Measurements from ENCODE around the gene ZNRF4. TPM values are rescaled to one million over a fixed set of nuclear protein-coding genes. Genes with fewer than 3 reads are reported as not detected.
"Not testable (repeated sequence)": the region's sequence is repeated elsewhere in the genome, so short reads cannot be mapped to it uniquely, and the experiment has no call there.

ZNRF4 gene
- total and polyA plus RNA-seq, 7 donors = not detected

DNA sequence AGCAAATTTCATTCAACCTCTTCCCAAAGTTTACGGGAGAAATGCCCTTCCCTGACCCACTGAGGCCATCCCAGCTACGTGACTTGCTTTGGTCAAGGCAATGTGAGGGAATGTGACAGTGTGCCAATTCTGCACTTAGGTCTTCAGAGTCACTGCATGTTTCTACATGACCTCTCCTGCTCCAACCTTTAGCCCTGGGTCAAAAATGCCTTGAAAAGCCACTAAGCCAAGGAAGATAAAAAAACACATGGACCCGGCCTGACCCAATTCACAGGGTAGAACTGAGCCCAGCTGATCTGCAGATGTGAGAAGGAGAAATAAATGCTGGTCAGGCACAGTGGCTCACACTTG is 30.0 kb downstream of the ZNRF4 start:
- H3K27ac ChIP-seq = no peak overlapping the region
- WGBS, 2 donors = 56 to 76% methylated on average over 3 of the region's 3 CpGs
- H3K27me3 ChIP-seq = peaks cover 0 to 23% (median 10%) of the 10 kb centered on the region in 3 donors
- peaks cover 0 to 13% (median 6%) of the 10 kb centered on the region in 4 donors for H3K9me3 ChIP-seq
- no peak overlapping the region for H3K4me3 ChIP-seq
- intact Hi-C loops (cut with DNase I) = no loop called here
- no peak for DNase-seq
- TF ChIP-seq POLR2A (IDR thresholded peaks at IDR 0.05) = no peak
- TF ChIP-seq EP300 (IDR thresholded peaks at IDR 0.05) = no peak
- no peak for TF ChIP-seq CTCF (IDR thresholded peaks at IDR 0.05)
- TF ChIP-seq POLR2AphosphoS5 (IDR thresholded peaks at IDR 0.05) = no peak
- H3K36me3 ChIP-seq = no peaks in the 10 kb centered on the region
- H3K4me1 ChIP-seq = peaks cover 0 to 9% (median 6%) of the 10 kb centered on the region in 4 donors

DNA sequence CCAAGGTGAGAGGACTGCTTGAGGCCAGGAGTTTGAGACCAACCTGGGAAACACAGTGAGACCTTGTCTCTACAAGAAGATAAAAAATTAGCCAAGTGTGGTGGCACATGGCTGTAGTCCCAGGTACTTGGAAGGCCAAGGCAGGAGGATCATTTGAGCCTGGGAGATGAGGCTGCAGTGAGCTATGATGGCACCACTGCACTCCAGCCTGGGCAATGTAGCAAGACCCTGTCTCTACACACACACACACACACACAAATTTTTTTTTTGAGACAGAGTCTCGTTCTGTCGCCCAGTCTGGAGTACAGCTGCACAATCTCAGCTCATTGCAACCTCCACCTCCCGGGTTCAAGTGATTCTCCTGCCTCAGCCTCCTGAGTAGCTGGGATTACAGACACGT is 30.4 kb downstream of the ZNRF4 start:
- H3K4me3 ChIP-seq; H3K27ac ChIP-seq; H3K36me3 ChIP-seq; intact Hi-C loops (cut with DNase I); H3K4me1 ChIP-seq; DNase-seq: not testable (repeated sequence)
- Histone ChIP-seq H3K9me3 (peaks cover 0 to 13% (median 6%) of the 10 kb centered on the region in 4 donors), H3K27me3 (peaks cover 0 to 23% (median 6%) of the 10 kb centered on the region in 3 donors)
- 84 to 88% methylated on average over 4 of the region's 4 CpGs for WGBS, 2 donors

DNA sequence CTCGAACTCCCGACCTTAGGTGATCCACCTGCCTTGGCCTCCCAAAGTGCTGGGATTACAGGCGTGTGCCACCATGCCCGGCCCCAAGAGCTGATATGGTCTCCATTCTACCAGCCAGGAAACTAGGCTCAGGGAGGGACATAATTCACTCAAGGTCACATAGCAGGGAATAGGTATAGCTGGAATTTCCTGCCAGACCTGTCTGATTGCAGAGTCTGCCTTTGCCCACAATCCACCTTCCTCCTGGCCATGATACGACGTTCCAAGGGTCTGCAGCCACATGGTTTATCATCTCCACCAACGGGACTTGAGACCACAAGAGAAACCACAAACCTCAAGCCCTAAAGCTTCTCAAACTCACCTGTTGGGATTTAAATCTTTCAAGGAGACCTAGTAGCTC is 32.0 kb downstream of the ZNRF4 start:
- intact Hi-C loops (cut with DNase I) = no loop called here
- no peak for DNase-seq
- 33 to 53% methylated on average over 7 of the region's 7 CpGs for WGBS, 2 donors

DNA sequence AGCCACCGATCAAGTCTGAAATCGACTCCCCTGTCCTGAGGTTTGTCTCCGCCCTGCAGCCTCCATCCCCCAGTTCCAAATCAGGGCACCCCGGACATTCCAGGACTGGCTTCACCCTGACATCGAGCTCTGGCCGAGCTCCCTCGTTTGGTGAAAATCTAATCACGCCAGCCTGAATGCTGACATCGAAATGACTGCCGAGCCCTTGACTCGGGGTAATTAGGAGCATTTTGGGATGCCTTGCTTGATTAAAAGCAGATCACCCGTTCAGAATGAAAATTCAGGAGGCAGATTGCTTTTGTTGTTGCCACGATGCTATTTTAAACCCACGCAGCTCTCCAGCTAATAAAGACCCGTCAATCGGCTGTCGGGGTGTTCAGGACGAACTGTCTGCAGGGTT is 34.3 kb downstream of the ZNRF4 start:
- H3K36me3 ChIP-seq = no peaks in the 10 kb centered on the region
- 64 to 74% methylated on average over 18 of the region's 18 CpGs for WGBS, 2 donors
- peaks cover 0 to 47% (median 0%) of the 10 kb centered on the region in 3 donors for H3K27me3 ChIP-seq
- intact Hi-C loops (cut with DNase I) = no loop called here
- H3K9me3 ChIP-seq = no peaks in the 10 kb centered on the region
- DNase-seq = no peak
- no peak overlapping the region for H3K4me3 ChIP-seq
- TF ChIP-seq POLR2A (IDR thresholded peaks at IDR 0.05) = no peak
- no peak for TF ChIP-seq CTCF (IDR thresholded peaks at IDR 0.05)
- no peak for TF ChIP-seq EP300 (IDR thresholded peaks at IDR 0.05)
- TF ChIP-seq POLR2AphosphoS5 (IDR thresholded peaks at IDR 0.05) = no peak
- no peak overlapping the region for H3K27ac ChIP-seq
- H3K4me1 ChIP-seq = peaks cover 0 to 7% (median 3%) of the 10 kb centered on the region in 4 donors

More for the DNA sequence above, 32.0 kb downstream of the ZNRF4 start:
- Histone ChIP-seq H3K4me1 (peaks cover 0 to 9% (median 6%) of the 10 kb centered on the region in 4 donors), H3K4me3 (no peak overlapping the region), H3K36me3 (no peaks in the 10 kb centered on the region), H3K9me3 (peaks cover 0 to 5% (median 0%) of the 10 kb centered on the region in 4 donors), H3K27ac (no peak overlapping the region), H3K27me3 (peaks cover 0 to 28% (median 0%) of the 10 kb centered on the region in 3 donors)
- no peak for TF ChIP-seq CTCF (IDR thresholded peaks at IDR 0.05)
- TF ChIP-seq EP300 (IDR thresholded peaks at IDR 0.05) = no peak
- TF ChIP-seq POLR2A (IDR thresholded peaks at IDR 0.05) = no peak
- TF ChIP-seq POLR2AphosphoS5 (IDR thresholded peaks at IDR 0.05) = no peak

DNA sequence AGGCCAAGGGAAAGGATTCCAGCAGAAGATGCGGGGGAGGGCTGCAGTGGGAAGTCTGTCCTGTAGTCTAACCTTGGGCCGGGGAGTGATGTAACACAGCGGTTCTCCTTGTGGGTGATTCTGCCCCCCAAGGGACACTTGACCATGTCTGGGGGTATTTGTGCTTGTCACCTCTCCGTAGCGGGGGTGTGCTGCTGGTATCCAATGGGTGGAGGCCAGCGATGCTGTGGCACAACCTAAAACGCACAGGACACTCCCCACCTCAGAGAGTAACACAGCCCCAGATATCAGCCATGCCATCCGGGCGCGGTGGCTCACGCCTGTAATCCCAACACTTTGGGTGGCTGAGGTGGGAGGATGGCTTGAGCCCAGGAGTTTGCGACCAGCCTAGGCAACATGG is 36.3 kb downstream of the ZNRF4 start:
- no peaks in the 10 kb centered on the region for H3K36me3 ChIP-seq
- WGBS, 2 donors = 85 to 90% methylated on average over 12 of the region's 12 CpGs
- no peak overlapping the region for H3K4me3 ChIP-seq
- intact Hi-C loops (cut with DNase I) = no loop called here
- DNase-seq = no peak
- H3K9me3 ChIP-seq = no peaks in the 10 kb centered on the region
- H3K4me1 ChIP-seq = peaks cover 0 to 5% (median 2%) of the 10 kb centered on the region in 4 donors
- TF ChIP-seq EP300 (IDR thresholded peaks at IDR 0.05) (no peak), CTCF (IDR thresholded peaks at IDR 0.05) (no peak), POLR2A (IDR thresholded peaks at IDR 0.05) (no peak)
- no peak overlapping the region for H3K27ac ChIP-seq
- H3K27me3 ChIP-seq = peaks cover 0 to 67% (median 0%) of the 10 kb centered on the region in 3 donors

Measured in sigmoid colon (tissue), 7 donors.